CD14-positive monocyte (primary cell): ENCODE measurements around the gene SLC9B1. TPM values are rescaled to one million over a fixed set of nuclear protein-coding genes. Genes with fewer than 3 reads are reported as not detected.
A peak's percentile ranks its signal among the peaks of the same experiment; 100 is the strongest.

Experiments used
- DNase-seq, 3 donors: peaks; one replicate each; pipeline ENCODE4 v3.0.0-alpha.2; 2011 to 2022
- H2AFZ ChIP-seq: 2 replicates; pipeline ENCODE4 v1.6.0; 2012; ENCODE audit warnings: mild to moderate bottlenecking, low read depth, low read length, inconsistent platforms; ENCODE audit not compliant: insufficient read depth, poor library complexity, severe bottlenecking
- H3K27ac ChIP-seq, 2 donors: 1 replicate in 1 of 2; 2 replicates in 1 of 2; pipeline ENCODE4 v1.5.1; 2012 to 2013; ENCODE audit warnings: low read length in 2 of 2, control low read depth in 1 of 2, inconsistent platforms in 1 of 2, low read depth in 1 of 2, mild to moderate bottlenecking in 1 of 2
- H3K27me3 ChIP-seq, 2 donors: one replicate each; pipeline versions ENCODE4 v1.6.0 to v1.6.1; 2011 to 2013; ENCODE audit warnings: low read length in 2 of 2; ENCODE audit not compliant: control insufficient read depth in 2 of 2, insufficient read depth in 2 of 2
- H3K36me3 ChIP-seq, 2 donors: replicated peaks in 1 of 2; 1 replicate in 1 of 2; 2 replicates in 1 of 2; pipeline versions ENCODE4 v1.5.1 to v1.6.1; 2012 to 2013; ENCODE audit warnings: low read length in 2 of 2, control low read depth in 1 of 2, inconsistent platforms in 1 of 2, mild to moderate bottlenecking in 1 of 2; ENCODE audit not compliant: insufficient read depth in 2 of 2, control insufficient read depth in 1 of 2
- H3K4me1 ChIP-seq, 2 donors: 1 replicate in 1 of 2; 2 replicates in 1 of 2; pipeline versions ENCODE4 v1.5.1 to v1.6.1; 2012 to 2013; ENCODE audit warnings: low read length in 2 of 2, control low read depth in 1 of 2, inconsistent platforms in 1 of 2, mild to moderate bottlenecking in 1 of 2, moderate library complexity in 1 of 2; ENCODE audit not compliant: insufficient read depth in 2 of 2, control insufficient read depth in 1 of 2
- H3K4me2 ChIP-seq: replicated peaks from 2 replicates; pipeline ENCODE3; 2012; ENCODE audit warnings: low read length, moderate library complexity, mild to moderate bottlenecking; ENCODE audit not compliant: poor library complexity, severe bottlenecking; ENCODE audit errors: extremely low read depth
- H3K4me3 ChIP-seq, 3 experiments: fragments of 200-600 bp in 1 of 3; sonication (generic) in 1 of 3; replicated peaks in 1 of 3; 1 replicate in 2 of 3; 2 replicates in 1 of 3; pipeline ENCODE4 v1.5.1; 2011 to 2013; ENCODE audit warnings: low read length in 3 of 3, mild to moderate bottlenecking in 3 of 3, control low read depth in 2 of 3, low read depth in 2 of 3, inconsistent platforms in 1 of 3, moderate library complexity in 1 of 3
- H3K79me2 ChIP-seq: 2 replicates; pipeline ENCODE4 v1.6.0; 2012; ENCODE audit warnings: mild to moderate bottlenecking, control low read depth, inconsistent platforms, low read length, moderate library complexity; ENCODE audit not compliant: insufficient read depth
- H3K9ac ChIP-seq: 2 replicates; pipeline ENCODE4 v1.6.0; 2017; ENCODE audit warnings: low read length, mild to moderate bottlenecking; ENCODE audit not compliant: insufficient read depth, poor library complexity, severe bottlenecking
- H3K9me3 ChIP-seq, 2 donors: replicated peaks in 1 of 2; 1 replicate in 1 of 2; 2 replicates in 1 of 2; pipeline versions ENCODE4 v1.5.1 to v1.6.1; 2012 to 2013; ENCODE audit warnings: low read length in 2 of 2, control low read depth in 1 of 2; ENCODE audit not compliant: control insufficient read depth in 1 of 2, insufficient read depth in 1 of 2
- H4K20me1 ChIP-seq: 2 replicates; pipeline ENCODE4 v1.6.0; 2012; ENCODE audit warnings: mild to moderate bottlenecking, low read length, control low read depth, moderate library complexity; ENCODE audit not compliant: insufficient read depth
- H3K27ac Mint-ChIP-seq, 7 donors: one replicate each; pipeline ENCODE4 v1.8.0; 2020; ENCODE audit warnings: mild to moderate bottlenecking in 7 of 7, mixed read lengths in 7 of 7, moderate library complexity in 6 of 7, inconsistent platforms in 2 of 7
- H3K27me3 Mint-ChIP-seq, 3 donors: one replicate each; pipeline ENCODE4 v1.8.0; 2021 to 2022; ENCODE audit warnings: low read depth in 3 of 3, mild to moderate bottlenecking in 3 of 3, mixed read lengths in 3 of 3, moderate library complexity in 3 of 3, inconsistent platforms in 1 of 3
- H3K36me3 Mint-ChIP-seq, 2 donors: one replicate each; pipeline ENCODE4 v1.8.0; 2020; ENCODE audit warnings: mixed read lengths in 2 of 2, inconsistent platforms in 1 of 2, mild to moderate bottlenecking in 1 of 2
- H3K4me1 Mint-ChIP-seq: one replicate; pipeline ENCODE4 v1.8.0; 2020; ENCODE audit warnings: mild to moderate bottlenecking, mixed read lengths
- H3K4me3 Mint-ChIP-seq, 2 donors: one replicate each; pipeline ENCODE4 v1.8.0; 2020; ENCODE audit warnings: mild to moderate bottlenecking in 2 of 2, mixed read lengths in 2 of 2, moderate library complexity in 1 of 2
- H3K9me3 Mint-ChIP-seq, 7 donors: one replicate each; pipeline ENCODE4 v1.8.0; 2020 to 2022; ENCODE audit warnings: mixed read lengths in 7 of 7, mild to moderate bottlenecking in 6 of 7, moderate library complexity in 6 of 7, inconsistent platforms in 2 of 7
- CTCF ChIP-seq: fragments of 200-600 bp; IDR thresholded peaks from one replicate; pipeline ENCODE4 v1.8.0; 2022; ENCODE audit warnings: antibody characterized with exemption, mild to moderate bottlenecking
- WGBS: methylation state at CpG from one replicate; pipeline ENCODE4 v1.1.5; 2013; ENCODE audit warnings: missing lambda C conversion rate; ENCODE audit not compliant: insufficient coverage; 5-methylcytosine and 5-hydroxymethylcytosine counted together
- intact Hi-C, 2 donors: fragments of 100-400 bp; cut with micrococcal nuclease; formaldehyde crosslinking; loops; one replicate each; pipeline versions ENCODE4 v1.15.0 to v1.15.1; 2023
- polyA minus RNA-seq: library from RNA; depleted of rRNA, polyadenylated mRNA; stranded (reverse); fragments of >200 nt; gene quantifications from 2 replicates; pipeline ENCODE4 v1.2.3, GENCODE V29; 2012
- polyA plus RNA-seq, 3 donors: library from polyadenylated mRNA; depleted of rRNA in 1 of 3; unstranded in 2 of 3; stranded (reverse) in 1 of 3; fragments of 300-500 nt in 2 of 3; fragments of >200 nt in 1 of 3; fragmentation: Illumina TruSeq in 2 of 3; gene quantifications; 1 replicate in 2 of 3; 2 replicates in 1 of 3; pipeline ENCODE4 v1.2.3, GENCODE V29; 2012 to 2021
- total RNA-seq, 12 experiments: library from RNA in 1 of 12; stranded (reverse) in 1 of 12; fragments of 120-200 nt in 1 of 12; gene quantifications; one replicate each; pipeline ENCODE4 v1.2.4 and lab custom pipeline; 2013 to 2026; ENCODE audit warnings: mixed read lengths in 6 of 12, inconsistent platforms in 1 of 12

SLC9B1 gene
- 0.56 TPM for total RNA-seq (2013)
- polyA plus RNA-seq (1 to 10 TPM in 1 of 3 donors, under 1 TPM in 2; 0.13 to 1.5 (median 0.47) TPM), polyA minus RNA-seq (not detected in 2 replicates), total RNA-seq (lab: John Stamatoyannopoulos, UW) (0.20 to 5.9 (median 0.94) reads per million in 11 experiments)

GRCh38 chr4:103019308-103020124, at the start of gene SLC9B1:
SLC9B1 (minus strand) TSS chr4:103019705; CDS start chr4:102991711, 27,994 bp downstream.
- intact Hi-C loops, result no loop called here
- peak; percentile 81 to 87 (median 85) for DNase-seq
- H3K79me2 ChIP-seq, result no peaks in the 10 kb centered on the region
- peak within 1 kb of the TSS; percentile 63 to 80 for H3K27ac ChIP-seq
- no peaks in the 10 kb centered on the region for H3K27me3 ChIP-seq
- Mint-ChIP-seq H3K4me3 (peak within 1 kb of the TSS; percentile 83 to 95), H3K4me1 (peaks cover 16% of the 10 kb centered on the region), H3K9me3 (no peaks in the 10 kb centered on the region), H3K27me3 (peaks cover 0 to 2% (median 0%) of the 10 kb centered on the region in 3 donors), H3K36me3 (no peaks in the 10 kb centered on the region), H3K27ac (peak within 1 kb of the TSS; percentile 86 to 94 (median 92))
- WGBS, result under 1% methylated on average over 43 of the region's 46 CpGs
- H3K4me3 ChIP-seq, result peak within 1 kb of the TSS; percentile 52 to 76 (median 75)
- H3K4me2 ChIP-seq, result peak within 1 kb of the TSS; percentile 85
- H3K4me1 ChIP-seq, result peaks cover 10 to 15% of the 10 kb centered on the region in 2 donors
- H3K9ac ChIP-seq, result peak within 1 kb of the TSS; percentile 78
- H3K9me3 ChIP-seq, result no peaks in the 10 kb centered on the region
- peak within 1 kb of the TSS; percentile 89 for H2AFZ ChIP-seq
- H3K36me3 ChIP-seq, result no peaks in the 10 kb centered on the region
- no peak for TF ChIP-seq CTCF
- H4K20me1 ChIP-seq, result no peaks in the 10 kb centered on the region

DNA sequence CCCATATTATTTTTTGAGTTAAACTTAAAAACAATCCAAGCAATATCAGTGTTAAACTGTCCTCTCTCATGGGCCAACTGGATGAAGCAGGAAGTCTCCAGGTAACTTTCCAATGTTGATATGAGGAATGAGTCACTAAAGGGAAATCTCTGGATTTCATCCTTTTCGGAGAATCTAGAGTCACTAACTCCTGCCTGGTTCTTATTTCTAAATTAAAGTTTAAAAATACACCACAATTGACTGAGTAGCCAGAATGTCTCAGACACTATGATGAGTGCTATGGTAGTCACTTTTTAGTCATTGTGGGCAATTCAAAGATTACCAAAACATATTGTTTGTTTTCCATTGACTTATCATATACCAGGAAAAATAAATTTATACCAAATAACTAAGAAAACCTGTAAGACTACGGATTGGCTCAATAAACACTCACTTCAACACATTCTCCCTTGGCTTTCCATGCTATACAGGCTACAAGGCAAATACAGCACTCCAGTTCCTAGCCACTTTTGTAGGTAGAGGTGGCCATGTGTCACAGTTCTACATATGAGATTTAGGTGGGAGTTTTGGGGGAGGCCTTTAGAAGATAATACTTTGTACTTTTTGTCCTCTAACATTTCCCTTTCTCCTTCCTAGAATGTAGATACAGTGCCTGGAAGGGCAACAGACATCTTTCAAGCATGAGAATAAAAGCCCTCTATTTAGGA, 48.5 kb upstream of the SLC9B1 start:
- TF ChIP-seq CTCF, result no peak
- H2AFZ ChIP-seq, result no peak overlapping the region
- H3K27ac ChIP-seq, result no peak overlapping the region
- no peaks in the 10 kb centered on the region for H3K9me3 Mint-ChIP-seq
- peaks cover 0 to 1% (median 0%) of the 10 kb centered on the region in 3 donors for H3K27me3 Mint-ChIP-seq
- no peaks in the 10 kb centered on the region for H3K4me1 ChIP-seq
- H3K9ac ChIP-seq, result no peak overlapping the region
- no peaks in the 10 kb centered on the region for H3K4me1 Mint-ChIP-seq
- no peak for DNase-seq
- H3K27ac Mint-ChIP-seq, result no peak overlapping the region
- no peaks in the 10 kb centered on the region for H3K79me2 ChIP-seq
- H3K4me3 ChIP-seq, result no peak overlapping the region
- no peaks in the 10 kb centered on the region for H3K36me3 ChIP-seq
- no CpG with 5 or more reads among the region's 2 CpGs for WGBS
- no peaks in the 10 kb centered on the region for H4K20me1 ChIP-seq
- H3K4me3 Mint-ChIP-seq, result no peak overlapping the region
- intact Hi-C loops, result no loop called here
- no peaks in the 10 kb centered on the region for H3K27me3 ChIP-seq
- H3K36me3 Mint-ChIP-seq, result peaks cover 2 to 3% of the 10 kb centered on the region in 2 donors
- no peak overlapping the region for H3K4me2 ChIP-seq
- H3K9me3 ChIP-seq, result no peaks in the 10 kb centered on the region
